Glutamatergic neuron (in vitro differentiated cells): ENCODE results near the gene SPPL2C. TPM values are rescaled to one million over a fixed set of nuclear protein-coding genes. Genes with fewer than 3 reads are reported as not detected.

ENCODE experiments used
- DNase-seq: peaks from one replicate; pipeline ENCODE4 v3.0.0; 2022
- H3K27ac Mint-ChIP-seq: one replicate; pipeline ENCODE4 v1.8.0; 2020; ENCODE audit warnings: mild to moderate bottlenecking, mixed read lengths, inconsistent platforms; ENCODE audit not compliant: unreplicated experiment
- H3K27me3 Mint-ChIP-seq: one replicate; pipeline ENCODE4 v1.8.0; 2020; ENCODE audit warnings: mild to moderate bottlenecking, moderate library complexity, mixed read lengths, inconsistent platforms; ENCODE audit not compliant: unreplicated experiment
- H3K36me3 Mint-ChIP-seq: one replicate; pipeline ENCODE4 v1.8.0; 2020; ENCODE audit warnings: mild to moderate bottlenecking, mixed read lengths, inconsistent platforms; ENCODE audit not compliant: unreplicated experiment
- H3K4me1 Mint-ChIP-seq: one replicate; pipeline ENCODE4 v1.8.0; 2020; ENCODE audit warnings: mild to moderate bottlenecking, low read depth, mixed read lengths, inconsistent platforms; ENCODE audit not compliant: unreplicated experiment
- H3K4me3 Mint-ChIP-seq: one replicate; pipeline ENCODE4 v1.8.0; 2020; ENCODE audit warnings: mild to moderate bottlenecking, mixed read lengths, inconsistent platforms; ENCODE audit not compliant: unreplicated experiment
- H3K9me3 Mint-ChIP-seq: one replicate; pipeline ENCODE4 v1.8.0; 2020; ENCODE audit warnings: mild to moderate bottlenecking, moderate library complexity, mixed read lengths, inconsistent platforms; ENCODE audit not compliant: unreplicated experiment
- total RNA-seq: library from RNA; stranded (reverse); fragmentation: NEBNext Ultra II Directional; extraction: Animal tissue kit (Norgen Biotek cat#: 25700); gene quantifications from one replicate; pipeline ENCODE4 v1.2.1, GENCODE V29; 2021; ENCODE audit not compliant: unreplicated experiment
- TF ChIP-seq, protein P1 (sequence below): fragments of 200-600 bp; sonication (generic); IDR thresholded peaks from one replicate; pipeline ENCODE4 v1.5.0; 2021; ENCODE audit not compliant: partially characterized antibody, unreplicated experiment

The SPPL2C gene
- total RNA-seq, 1 donor from 2014 or later = not detected

DNA sequence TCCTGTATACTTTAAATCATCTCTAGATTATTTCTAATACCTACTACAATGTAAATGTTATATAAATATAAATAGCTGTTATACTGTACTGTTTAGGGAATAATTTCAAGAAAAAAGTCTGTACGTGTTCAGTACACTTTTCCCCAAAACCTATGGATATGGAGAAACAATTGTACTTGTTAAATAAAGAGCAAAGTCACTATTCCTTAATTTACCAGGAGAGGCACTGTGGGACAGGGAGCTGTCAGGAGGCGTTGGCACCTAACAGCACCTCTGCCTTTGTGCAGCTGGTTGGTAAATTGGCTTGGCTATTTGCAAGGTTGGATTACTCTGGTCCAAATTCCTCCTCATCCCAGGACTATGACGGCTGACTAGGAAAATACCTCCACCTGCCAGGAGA, 32.6 kb upstream of the SPPL2C start:
- peaks cover 4% of the 10 kb centered on the region for H3K4me1 Mint-ChIP-seq
- no peak overlapping the region for H3K4me3 Mint-ChIP-seq
- DNase-seq = no peak
- H3K27ac Mint-ChIP-seq = no peak overlapping the region
- TF ChIP-seq, protein P1, sequence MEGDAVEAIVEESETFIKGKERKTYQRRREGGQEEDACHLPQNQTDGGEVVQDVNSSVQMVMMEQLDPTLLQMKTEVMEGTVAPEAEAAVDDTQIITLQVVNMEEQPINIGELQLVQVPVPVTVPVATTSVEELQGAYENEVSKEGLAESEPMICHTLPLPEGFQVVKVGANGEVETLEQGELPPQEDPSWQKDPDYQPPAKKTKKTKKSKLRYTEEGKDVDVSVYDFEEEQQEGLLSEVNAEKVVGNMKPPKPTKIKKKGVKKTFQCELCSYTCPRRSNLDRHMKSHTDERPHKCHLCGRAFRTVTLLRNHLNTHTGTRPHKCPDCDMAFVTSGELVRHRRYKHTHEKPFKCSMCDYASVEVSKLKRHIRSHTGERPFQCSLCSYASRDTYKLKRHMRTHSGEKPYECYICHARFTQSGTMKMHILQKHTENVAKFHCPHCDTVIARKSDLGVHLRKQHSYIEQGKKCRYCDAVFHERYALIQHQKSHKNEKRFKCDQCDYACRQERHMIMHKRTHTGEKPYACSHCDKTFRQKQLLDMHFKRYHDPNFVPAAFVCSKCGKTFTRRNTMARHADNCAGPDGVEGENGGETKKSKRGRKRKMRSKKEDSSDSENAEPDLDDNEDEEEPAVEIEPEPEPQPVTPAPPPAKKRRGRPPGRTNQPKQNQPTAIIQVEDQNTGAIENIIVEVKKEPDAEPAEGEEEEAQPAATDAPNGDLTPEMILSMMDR = no peak
- no peaks in the 10 kb centered on the region for H3K36me3 Mint-ChIP-seq
- H3K27me3 Mint-ChIP-seq = peaks cover 7% of the 10 kb centered on the region
- peaks cover 2% of the 10 kb centered on the region for H3K9me3 Mint-ChIP-seq

DNA sequence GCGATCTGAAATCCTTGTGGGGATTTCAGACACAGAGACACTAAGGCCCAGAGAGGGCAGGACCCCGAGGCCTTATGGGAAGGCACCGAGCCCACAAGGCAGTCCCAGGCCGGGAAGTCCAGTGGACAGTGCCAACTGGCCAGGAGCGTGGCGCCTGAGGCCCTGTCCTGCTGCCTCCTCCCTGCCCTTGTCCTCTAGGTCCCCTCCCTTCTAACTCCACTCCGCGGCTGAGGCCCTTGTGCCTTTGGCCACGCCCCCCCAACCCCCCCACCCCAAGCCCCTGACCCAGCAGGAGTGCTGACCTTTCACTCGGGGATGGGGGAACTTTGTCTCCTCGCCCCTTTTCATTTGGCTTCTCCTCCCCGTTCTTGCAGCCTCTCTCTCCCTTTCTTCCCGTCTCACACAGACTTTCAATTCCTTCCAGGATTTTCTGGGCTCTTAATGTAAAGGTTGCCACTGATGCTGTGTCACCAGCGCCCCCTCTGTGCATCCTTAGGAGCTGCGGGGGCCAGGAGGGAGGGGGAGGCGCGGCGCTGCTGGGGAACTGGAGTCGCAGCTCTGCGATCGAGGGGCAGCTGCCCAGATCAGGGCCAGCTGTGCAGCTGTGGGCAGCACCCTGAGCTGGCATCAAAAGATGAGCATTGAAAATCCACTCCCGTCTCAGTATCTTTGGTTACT, 31.5 kb upstream of the SPPL2C start:
- peak; percentile 79 for DNase-seq
- no peak overlapping the region for H3K27ac Mint-ChIP-seq
- H3K4me1 Mint-ChIP-seq = peaks cover 4% of the 10 kb centered on the region
- no peak overlapping the region for H3K4me3 Mint-ChIP-seq
- H3K27me3 Mint-ChIP-seq = peaks cover 7% of the 10 kb centered on the region
- TF ChIP-seq, protein P1 = peak; percentile 54
- peaks cover 2% of the 10 kb centered on the region for H3K9me3 Mint-ChIP-seq
- H3K36me3 Mint-ChIP-seq = no peaks in the 10 kb centered on the region

DNA sequence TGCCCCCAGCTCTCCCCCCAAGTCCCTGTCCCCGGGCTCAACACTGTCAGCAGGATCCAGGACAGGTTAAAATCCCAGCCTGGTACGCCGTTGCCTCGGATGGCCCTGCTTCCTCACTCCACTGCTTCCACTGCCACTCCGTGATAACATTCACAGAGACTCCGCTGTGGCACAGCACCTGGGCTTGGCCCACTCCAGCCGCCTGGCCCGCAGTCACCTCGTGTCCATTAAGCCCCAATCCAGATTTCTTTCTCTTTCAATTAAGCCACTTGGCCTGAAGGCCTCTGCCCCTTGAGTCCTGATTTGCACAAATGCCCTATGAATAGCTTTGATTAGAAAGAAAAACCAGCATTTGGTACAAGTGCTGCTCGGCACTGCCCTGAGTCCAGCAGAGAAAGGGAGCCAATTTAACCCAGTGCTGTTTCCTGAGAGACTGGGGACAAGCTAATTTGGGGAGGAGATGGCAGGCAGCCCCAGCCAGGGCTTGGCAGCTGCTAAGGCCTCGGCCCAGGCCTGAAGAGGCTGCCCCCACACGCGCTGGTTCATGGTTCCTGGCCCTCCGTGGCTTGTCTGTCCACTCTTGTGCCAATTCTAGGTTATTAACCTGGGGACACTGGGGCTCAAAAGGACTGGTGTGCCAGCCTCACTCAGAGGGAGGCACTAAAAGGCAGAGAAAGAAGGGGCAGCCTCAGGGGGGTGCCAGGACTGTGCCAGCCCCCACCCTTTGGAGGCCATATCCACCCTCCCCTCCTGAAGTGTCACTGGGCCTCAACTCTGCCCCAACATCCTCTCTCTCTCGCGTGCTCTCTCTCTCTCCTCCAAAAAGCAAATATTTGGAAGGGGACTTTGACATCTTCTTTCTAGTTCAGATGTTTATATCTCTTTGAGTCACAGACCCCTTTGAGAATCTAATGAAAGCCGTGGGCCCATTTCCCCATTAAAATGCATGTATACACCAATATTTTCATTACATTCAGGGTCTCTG, 29.8 kb upstream of the SPPL2C start:
- no peak overlapping the region for H3K27ac Mint-ChIP-seq
- no peak for DNase-seq
- no peaks in the 10 kb centered on the region for H3K36me3 Mint-ChIP-seq

DNA sequence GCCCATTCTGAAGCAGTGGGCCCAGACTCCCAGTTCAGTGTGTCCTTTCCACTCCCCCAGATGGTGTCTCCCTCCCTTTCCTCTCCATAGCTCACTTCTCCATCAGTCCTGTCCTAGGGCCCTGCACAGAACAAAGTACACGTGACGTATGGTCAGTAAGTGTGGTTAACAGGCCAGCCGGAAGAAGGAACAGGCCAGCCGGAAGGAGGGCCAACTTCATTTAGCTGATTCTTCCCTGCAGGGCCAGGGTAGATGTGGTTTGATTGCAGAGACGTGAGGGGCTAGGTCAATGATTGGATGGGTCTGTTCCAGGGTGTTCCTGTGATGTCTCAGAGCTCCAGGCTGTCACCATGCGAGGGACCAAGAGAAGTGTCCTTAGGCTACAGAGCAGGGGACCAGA, 28.9 kb upstream of the SPPL2C start:
- Mint-ChIP-seq H3K27ac (no peak overlapping the region), H3K27me3 (peaks cover 5% of the 10 kb centered on the region), H3K9me3 (peaks cover 6% of the 10 kb centered on the region), H3K4me1 (peaks cover 3% of the 10 kb centered on the region), H3K4me3 (no peak overlapping the region), H3K36me3 (peaks cover 2% of the 10 kb centered on the region)
- no peak for DNase-seq
- TF ChIP-seq, protein P1 = no peak

More for the DNA sequence above, 29.8 kb upstream of the SPPL2C start:
- TF ChIP-seq, protein P1 = no peak
- peaks cover 1% of the 10 kb centered on the region for H3K4me1 Mint-ChIP-seq
- H3K27me3 Mint-ChIP-seq = peaks cover 3% of the 10 kb centered on the region
- H3K4me3 Mint-ChIP-seq = no peak overlapping the region
- peaks cover 4% of the 10 kb centered on the region for H3K9me3 Mint-ChIP-seq

DNA sequence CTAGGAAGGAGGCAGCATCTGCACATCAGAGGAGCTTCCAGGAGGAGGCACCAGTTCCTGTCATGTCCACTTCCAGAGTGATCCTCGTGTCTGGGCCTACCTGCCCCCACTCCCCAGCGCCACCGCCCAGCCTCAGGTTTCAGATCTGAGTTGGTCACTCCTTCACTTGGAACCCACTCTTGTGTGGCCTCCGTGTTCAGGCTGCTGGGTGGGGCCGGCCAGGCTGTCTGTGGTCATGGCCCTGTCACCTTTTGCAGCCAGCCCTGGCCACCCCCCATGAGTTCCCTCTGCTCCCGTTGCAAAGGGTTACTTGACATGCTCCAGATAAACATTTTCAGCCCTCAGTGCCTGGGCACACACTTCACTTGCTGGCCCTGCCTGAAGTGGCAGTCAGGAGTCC, 26.6 kb upstream of the SPPL2C start:
- H3K36me3 Mint-ChIP-seq = peaks cover 4% of the 10 kb centered on the region
- H3K4me3 Mint-ChIP-seq = no peak overlapping the region
- H3K9me3 Mint-ChIP-seq = peaks cover 6% of the 10 kb centered on the region
- H3K27me3 Mint-ChIP-seq = peaks cover 6% of the 10 kb centered on the region
- DNase-seq = no peak
- peaks cover 4% of the 10 kb centered on the region for H3K4me1 Mint-ChIP-seq
- H3K27ac Mint-ChIP-seq = no peak overlapping the region
- TF ChIP-seq, protein P1 = no peak
